A673 (cell line): ENCODE measurements around the gene RBSN. TPM values are rescaled to one million over a fixed set of nuclear protein-coding genes. Genes with fewer than 3 reads are reported as not detected.

Experiments
- BruUV-seq: library from RNA; stranded (reverse); fragments of 400-500 nt; replicated peaks from 2 replicates; lab custom pipeline; 2021; lab: Mats Ljungman, UMichigan
- CTCF ChIA-PET: fragments of 300-600 bp; sonication (Branson Sonifier 250); formaldehyde crosslinking; loops from one replicate; lab custom pipeline; 2022; ENCODE audit warnings: antibody characterized with exemption; lab: Charles Lee
- POLR2A ChIA-PET: fragments of 300-600 bp; sonication (Branson Sonifier 250); formaldehyde crosslinking; loops from one replicate; lab custom pipeline; 2022; ENCODE audit warnings: antibody characterized with exemption; ENCODE audit not compliant: low non-redundant PET; lab: Charles Lee
- DNase-seq: peaks from one replicate; pipeline ENCODE4 v3.0.0-alpha.2; 2015; ENCODE audit warnings: low spot score
- H3K27ac ChIP-seq: fragments of 200-600 bp; sonication (generic); 2 replicates; pipeline ENCODE4 v1.5.1; 2016; ENCODE audit warnings: mixed run types, low read depth, mild to moderate bottlenecking, mixed read lengths, antibody characterized with exemption, low read length; ENCODE audit not compliant: poor library complexity, severe bottlenecking
- H3K27me3 ChIP-seq: fragments of 200-600 bp; sonication (generic); replicated peaks from 2 replicates; pipeline ENCODE4 v1.6.1; 2017; ENCODE audit warnings: mixed run types, low read depth, mild to moderate bottlenecking, mixed read lengths, antibody characterized with exemption, low read length; ENCODE audit not compliant: insufficient read depth, poor library complexity
- H3K36me3 ChIP-seq: fragments of 200-600 bp; sonication (generic); 2 replicates; pipeline ENCODE4 v1.6.1; 2016; ENCODE audit warnings: mixed run types, mild to moderate bottlenecking, mixed read lengths, antibody characterized with exemption, low read length; ENCODE audit not compliant: insufficient read depth, poor library complexity, severe bottlenecking
- H3K4me1 ChIP-seq: fragments of 200-600 bp; sonication (generic); 2 replicates; pipeline ENCODE4 v1.6.1; 2017; ENCODE audit warnings: mixed run types, mild to moderate bottlenecking, mixed read lengths, antibody characterized with exemption, low read length; ENCODE audit not compliant: insufficient read depth, poor library complexity, severe bottlenecking
- H3K4me3 ChIP-seq: fragments of 200-600 bp; sonication (generic); 2 replicates; pipeline ENCODE4 v1.5.1; 2016; ENCODE audit warnings: low read depth, mixed run types, mild to moderate bottlenecking, mixed read lengths, low read length; ENCODE audit not compliant: poor library complexity, severe bottlenecking
- H3K9me3 ChIP-seq: fragments of 200-600 bp; sonication (generic); 2 replicates; pipeline ENCODE4 v1.6.1; 2016; ENCODE audit warnings: mixed run types, low read depth, mild to moderate bottlenecking, mixed read lengths, antibody characterized with exemption, low read length; ENCODE audit not compliant: poor library complexity, severe bottlenecking
- CTCF ChIP-seq: fragments of 300-800, 200-600 bp; sonication (generic); conservative IDR thresholded peaks from 2 replicates; pipeline ENCODE4 v1.5.1; 2017; ENCODE audit warnings: low read depth, mild to moderate bottlenecking, antibody characterized with exemption, low read length, moderate library complexity, mixed read lengths
- EZH2 ChIP-seq: fragments of 200-600 bp; sonication (generic); IDR thresholded peaks from 2 replicates; pipeline ENCODE4 v1.6.1; 2017; ENCODE audit warnings: borderline replicate concordance, low read depth, mild to moderate bottlenecking, mixed read lengths, antibody characterized with exemption, low read length; ENCODE audit not compliant: poor library complexity, severe bottlenecking
- intact Hi-C: fragments of 100-400 bp; cut with micrococcal nuclease; formaldehyde crosslinking; loops from one replicate; pipeline ENCODE4 v1.10.0; 2022; ENCODE audit not compliant: unreplicated experiment
- total RNA-seq: library from RNA; stranded (reverse); gene quantifications from 2 replicates; pipeline ENCODE4 v1.2.3, GENCODE V29; 2021

Gene RBSN
- total RNA-seq, 1 experiment from 2014 or later = 31.2 TPM

GRCh38 chr3:15110206-15110605 is 11.3 kb upstream of the RBSN start:
- ChIA-PET POLR2A (interaction anchor here (0.6 kb wide), 1 partner anchor 217 kb away, joined by 4 read pairs; no protein-coding TSS in a partner anchor), CTCF (no interaction called here)
- Histone ChIP-seq H3K36me3 (no peaks in the 10 kb centered on the region), H3K27ac (no peak overlapping the region), H3K9me3 (no peaks in the 10 kb centered on the region), H3K4me3 (no peak overlapping the region), H3K27me3 (no peaks in the 10 kb centered on the region), H3K4me1 (no peaks in the 10 kb centered on the region)
- no peak for DNase-seq
- TF ChIP-seq EZH2 (no peak), CTCF (no peak)
- intact Hi-C loops = no loop called here
- BruUV-seq = no TSS peak

- no peak for DNase-seq
- H3K27me3 ChIP-seq = no peaks in the 10 kb centered on the region
- no peaks in the 10 kb centered on the region for H3K36me3 ChIP-seq
- POLR2A ChIA-PET = no interaction called here
- H3K27ac ChIP-seq = no peak overlapping the region
- TF ChIP-seq EZH2 = no peak
- no peak for TF ChIP-seq CTCF
- H3K4me3 ChIP-seq = no peak overlapping the region
- no peaks in the 10 kb centered on the region for H3K4me1 ChIP-seq
- H3K9me3 ChIP-seq = no peaks in the 10 kb centered on the region
- CTCF ChIA-PET = interaction anchor here (1.3 kb wide), 1 partner anchor 290 kb away, joined by 3 read pairs; no protein-coding TSS in a partner anchor
- intact Hi-C loops = loop anchor here (1.0 kb wide), 2 partner anchors 22 to 87 kb away; no protein-coding TSS in a partner anchor
- no TSS peak for BruUV-seq
These were observed 9.9 kb upstream of the RBSN start for GRCh38 chr3:15108869-15109268.

- intact Hi-C loops = loop anchor here (1.0 kb wide), 1 partner anchor 88 kb away; no protein-coding TSS in a partner anchor
- Histone ChIP-seq H3K4me1 (no peaks in the 10 kb centered on the region), H3K27ac (no peak overlapping the region), H3K4me3 (no peak overlapping the region), H3K27me3 (no peaks in the 10 kb centered on the region), H3K36me3 (no peaks in the 10 kb centered on the region), H3K9me3 (no peaks in the 10 kb centered on the region)
- no TSS peak for BruUV-seq
- TF ChIP-seq CTCF (peak; percentile 93), EZH2 (no peak)
- ChIA-PET CTCF (interaction anchor here (0.6 to 1.3 kb wide), 4 partner anchors 9 to 291 kb away, joined by 3 to 6 read pairs (median 4); partner anchors contain the start of gene RBSN), POLR2A (no interaction called here)
- DNase-seq = peak; percentile 78
These were observed 9.2 kb upstream of the RBSN start for GRCh38 chr3:15108082-15108545.
